ENCODE results near the gene SEPHS2. TPM values are rescaled to one million over a fixed set of nuclear protein-coding genes. Genes with fewer than 3 reads are reported as not detected.
"Not testable (repeated sequence)": the region's sequence is repeated elsewhere in the genome, so short reads cannot be mapped to it uniquely, and the experiment has no call there.

The SEPHS2 gene
- total and polyA plus RNA-seq, 2 of the 8 experiments (the other 6 are each of a cell fraction or from before 2014, with no cell fraction given), result 28.2 to 61.8 TPM

GRCh38 chr16:30461426-30461825, 15.8 kb upstream of the SEPHS2 start:
- H2BK12ac ChIP-seq (ENCODE audit: low read depth, low read length); H3K4me3 ChIP-seq (ENCODE audit: extremely low read depth in 1 of 4, insufficient read depth in 2 of 4, low read depth in 3 of 4, low read length in 4 of 4); H2AK5ac ChIP-seq (ENCODE audit: low read depth, low read length); H3K23ac ChIP-seq (ENCODE audit: insufficient read length); POLR2A ChIA-PET (ENCODE audit: partially characterized antibody); H3K27me3 ChIP-seq (replicated peaks in 1 of 4; ENCODE audit: control insufficient read depth in 3 of 4, extremely low read depth in 1 of 4, insufficient read depth in 3 of 4, low read length in 3 of 4); H3K27ac ChIP-seq (ENCODE audit: low read depth, low read length); H4K20me1 ChIP-seq (replicated peaks in 1 of 2; ENCODE audit: control insufficient read depth in 1 of 2, insufficient read depth in 2 of 2, low read length in 2 of 2); H3K36me3 ChIP-seq (ENCODE audit: control insufficient read depth in 2 of 4, insufficient read depth in 4 of 4, low read length in 3 of 4); H4K5ac ChIP-seq (ENCODE audit: insufficient read length, low read depth, low read length); FAIRE-seq; H3K9ac ChIP-seq (replicated peaks in 1 of 4; ENCODE audit: extremely low read depth in 1 of 4, low read depth in 3 of 4, low read length in 3 of 4); H4K91ac ChIP-seq (replicated peaks; ENCODE audit: insufficient read length, low read length); H3K18ac ChIP-seq (ENCODE audit: extremely low read depth, low read length); H3K79me1 ChIP-seq (ENCODE audit: low read depth, low read length); H3K79me2 ChIP-seq (ENCODE audit: control insufficient read depth in 1 of 2, insufficient read depth in 2 of 2, low read length in 2 of 2); H3K14ac ChIP-seq (ENCODE audit: insufficient read length); H2BK20ac ChIP-seq (ENCODE audit: low read length); H2BK15ac ChIP-seq (ENCODE audit: low read length); H4K8ac ChIP-seq (ENCODE audit: extremely low read depth, insufficient read depth, low read length); H2BK5ac ChIP-seq (ENCODE audit: low read depth, low read length); H3K9me3 ChIP-seq (ENCODE audit: insufficient read depth in 2 of 2, low read depth in 1 of 2, low read length in 1 of 2); H3K56ac ChIP-seq (replicated peaks; ENCODE audit: insufficient read length, low read depth, low read length); H3K23me2 ChIP-seq (ENCODE audit: low read depth, low read length); DNase-seq (ENCODE audit: low read depth in 1 of 2, low spot score in 2 of 2); H2BK120ac ChIP-seq (replicated peaks; ENCODE audit: low read depth, low read length); H3K4me2 ChIP-seq (ENCODE audit: insufficient read depth in 1 of 2, low read depth in 2 of 2, low read length in 2 of 2); H3K4ac ChIP-seq (replicated peaks; ENCODE audit: insufficient read length, low read depth, low read length); H2AFZ ChIP-seq (ENCODE audit: low read length); H3K4me1 ChIP-seq (replicated peaks in 1 of 4; ENCODE audit: control insufficient read depth in 3 of 4, insufficient read depth in 4 of 4, low read length in 3 of 4): not testable (repeated sequence)
- 94% methylated on average over 5 of the region's 5 CpGs; no CpG with 5 or more reads in 1 of the 2 experiments for WGBS, 2 experiments (ENCODE audit: extremely low coverage in 1 of 2, insufficient coverage in 1 of 2, insufficient read length in 1 of 2, insufficient replicate concordance in 2 of 2, low coverage in 1 of 2, low lambda C conversion rate in 2 of 2, missing lambda C conversion rate in 1 of 2)
- CTCF ChIA-PET (ENCODE audit: partially characterized antibody), result interaction anchor here (0.9 to 1.4 kb wide), 4 partner anchors 12 to 57 kb away, joined by 3 to 4 read pairs (median 4); no protein-coding TSS in a partner anchor
